SK-N-SH (cell line): ENCODE results near the gene DDIT3. TPM values are rescaled to one million over a fixed set of nuclear protein-coding genes. Genes with fewer than 3 reads are reported as not detected.

Experiments
- CTCF ChIA-PET: fragments of 300-600, 350-600 bp; formaldehyde crosslinking; extraction: SDS; loops from one replicate; lab custom pipeline; 2021; lab: Yijun Ruan, JAX
- POLR2A ChIA-PET: fragments of 350-600 bp; sonication (Branson Sonifier 250); formaldehyde crosslinking; extraction: SDS; loops from one replicate; lab custom pipeline; 2020; ENCODE audit warnings: antibody characterized with exemption, inconsistent platforms; lab: Yijun Ruan, JAX
- DNase-seq: peaks from one replicate; pipeline ENCODE4 v3.0.0; 2012
- H2AFZ ChIP-seq: fragments of 200-600 bp; sonication (generic); 2 replicates; pipeline ENCODE4 v1.8.1; 2016; ENCODE audit warnings: antibody characterized with exemption, mild to moderate bottlenecking, low read depth
- H3F3A ChIP-seq: fragments of 200-600 bp; sonication (generic); replicated peaks from 2 replicates; pipeline ENCODE3; 2016; ENCODE audit warnings: antibody characterized with exemption, mild to moderate bottlenecking; ENCODE audit not compliant: insufficient read depth
- H3K27ac ChIP-seq, 2 experiments: fragments of 200-500 bp in 1 of 2; fragments of 200-600 bp in 1 of 2; sonication (Bioruptor generic) in 1 of 2; sonication (generic), shearing (Covaris generic) in 1 of 2; 2 replicates each; pipeline versions ENCODE4 v1.5.1 to v1.6.1; 2014 to 2016; ENCODE audit warnings: low read depth in 2 of 2, inconsistent platforms in 1 of 2, low read length in 1 of 2, mild to moderate bottlenecking in 1 of 2, mixed read lengths in 1 of 2
- H3K27me3 ChIP-seq: fragments of 200-600 bp; sonication (generic), shearing (Covaris generic); 2 replicates; pipeline ENCODE4 v1.6.1; 2016; ENCODE audit warnings: mixed run types; ENCODE audit not compliant: insufficient read depth
- H3K36me3 ChIP-seq, 2 experiments: fragments of 200-500 bp in 1 of 2; fragments of 200-600 bp in 1 of 2; sonication (Bioruptor generic) in 1 of 2; sonication (generic) in 1 of 2; replicated peaks in 1 of 2; 2 replicates each; pipeline versions ENCODE3 to v1.5.1; 2014 to 2016; ENCODE audit warnings: low read length in 1 of 2, mild to moderate bottlenecking in 1 of 2; ENCODE audit not compliant: insufficient read depth in 2 of 2, control insufficient read depth in 1 of 2
- H3K4me1 ChIP-seq, 2 experiments: fragments of 200-500 bp in 1 of 2; fragments of 200-600 bp in 1 of 2; sonication (Bioruptor generic) in 1 of 2; sonication (generic), shearing (Covaris generic) in 1 of 2; 2 replicates each; pipeline versions ENCODE4 v1.5.1 to v1.6.1; 2014 to 2016; ENCODE audit warnings: low read depth in 1 of 2, low read length in 1 of 2, mixed run types in 1 of 2; ENCODE audit not compliant: insufficient read depth in 2 of 2, control insufficient read depth in 1 of 2
- H3K4me2 ChIP-seq: fragments of 200-600 bp; sonication (generic), shearing (Covaris generic); 2 replicates; pipeline ENCODE4 v1.6.1; 2017; ENCODE audit warnings: mixed run types
- H3K4me3 ChIP-seq, 2 experiments: fragments of 200-500 bp in 1 of 2; fragments of 200-600 bp in 1 of 2; sonication (Bioruptor generic) in 1 of 2; sonication (generic), shearing (Covaris generic) in 1 of 2; 2 replicates each; pipeline versions ENCODE4 v1.5.1 to v1.8.1; 2014 to 2016; ENCODE audit warnings: low read depth in 2 of 2, inconsistent platforms in 1 of 2, low read length in 1 of 2, mild to moderate bottlenecking in 1 of 2, mixed read lengths in 1 of 2, moderate library complexity in 1 of 2
- H3K79me2 ChIP-seq: fragments of 200-600 bp; sonication (generic); 2 replicates; pipeline ENCODE4 v1.8.1; 2017; ENCODE audit warnings: mild to moderate bottlenecking; ENCODE audit not compliant: insufficient read depth
- H3K9ac ChIP-seq: fragments of 200-600 bp; sonication (generic); 2 replicates; pipeline ENCODE4 v1.6.1; 2017; ENCODE audit warnings: mixed run types
- H3K9me2 ChIP-seq: fragments of 200-600 bp; sonication (generic); 2 replicates; pipeline ENCODE4 v1.6.1; 2017; ENCODE audit warnings: mixed run types
- H3K9me3 ChIP-seq: fragments of 200-600 bp; sonication (generic); 2 replicates; pipeline ENCODE4 v1.6.1; 2017; ENCODE audit warnings: mixed run types, mild to moderate bottlenecking, moderate library complexity
- H4K20me1 ChIP-seq: fragments of 200-600 bp; sonication (generic); 2 replicates; pipeline ENCODE4 v1.6.1; 2017; ENCODE audit warnings: mild to moderate bottlenecking, mixed run types; ENCODE audit not compliant: insufficient read depth
- FOXJ3 ChIP-seq: sonication (generic); formaldehyde crosslinking; IDR thresholded peaks from 2 replicates; pipeline ENCODE4 v1.5.1; 2020; ENCODE audit warnings: mild to moderate bottlenecking, missing genetic modification reagents
- FOXM1 ChIP-seq: IDR thresholded peaks from 2 replicates; pipeline ENCODE4 v1.4.0; 2012; ENCODE audit warnings: low read depth, mild to moderate bottlenecking
- GABPA ChIP-seq: IDR thresholded peaks from 2 replicates; pipeline ENCODE4 v1.4.0; 2012; ENCODE audit warnings: low read depth, mild to moderate bottlenecking
- GATA2 ChIP-seq: sonication (generic); formaldehyde crosslinking; IDR thresholded peaks from 2 replicates; pipeline ENCODE4 v1.5.0; 2020; ENCODE audit warnings: mild to moderate bottlenecking, missing genetic modification reagents
- JUND ChIP-seq: IDR thresholded peaks from 2 replicates; pipeline ENCODE4 v1.4.0; 2012
- NFIC ChIP-seq: IDR thresholded peaks from 2 replicates; pipeline ENCODE4 v1.4.0; 2012; ENCODE audit warnings: borderline replicate concordance
- NRF1 ChIP-seq: IDR thresholded peaks from 2 replicates; pipeline ENCODE4 v1.6.1; 2012; ENCODE audit warnings: low read depth, mild to moderate bottlenecking, low read length
- POLR2AphosphoS5 ChIP-seq: IDR thresholded peaks from 2 replicates; pipeline ENCODE4 v1.6.1; 2012; ENCODE audit warnings: low read depth, low read length
- RXRA ChIP-seq: IDR thresholded peaks from 2 replicates; pipeline ENCODE4 v1.4.0; 2012; ENCODE audit warnings: low read depth, mild to moderate bottlenecking, borderline replicate concordance
- SIN3A ChIP-seq: IDR thresholded peaks from 2 replicates; pipeline ENCODE4 v1.6.1; 2012; ENCODE audit warnings: low read depth, mild to moderate bottlenecking, low read length, moderate library complexity, borderline replicate concordance
- SMC3 ChIP-seq: IDR thresholded peaks from 2 replicates; pipeline ENCODE4 v1.6.1; 2012; ENCODE audit warnings: low read depth, low read length, improper control_type of control experiment
- TAF1 ChIP-seq: IDR thresholded peaks from 2 replicates; pipeline ENCODE4 v1.6.1; 2012; ENCODE audit warnings: low read depth, mild to moderate bottlenecking, low read length, moderate library complexity, borderline replicate concordance
- TCF12 ChIP-seq: IDR thresholded peaks from 2 replicates; pipeline ENCODE4 v1.4.0; 2012
- USF2 ChIP-seq: fragments of 150-350 bp; IDR thresholded peaks from 2 replicates; pipeline ENCODE4 v1.6.1; 2017; ENCODE audit warnings: antibody characterized with exemption, low read length, low read depth, borderline replicate concordance
- WGBS: methylation state at CpG from one replicate; pipeline ENCODE4 v1.1.6; 2017; ENCODE audit warnings: low lambda C conversion rate; 5-methylcytosine and 5-hydroxymethylcytosine counted together
- polyA plus RNA-seq, 3 experiments: library from polyadenylated mRNA; depleted of rRNA; stranded (reverse); fragments of >200 nt; gene quantifications; 2 replicates each; pipeline ENCODE4 v1.2.3, GENCODE V29; 2012
- TF ChIP-seq, protein P1 (sequence below): IDR thresholded peaks from 2 replicates; pipeline ENCODE4 v1.4.0; 2012; ENCODE audit warnings: low read depth
- TF ChIP-seq, protein P2 (sequence below): IDR thresholded peaks from 2 replicates; pipeline ENCODE4; 2012
- TF ChIP-seq, protein P3 (sequence below): fragments of 200-600 bp; sonication (generic); IDR thresholded peaks from 2 replicates; pipeline ENCODE4 v1.6.1; 2017; ENCODE audit warnings: antibody characterized with exemption, mild to moderate bottlenecking, moderate library complexity

The DDIT3 gene
- polyA plus RNA-seq, 1 of the 3 experiments (the other 2 are of a cell fraction) = 26.3 TPM

DNA sequence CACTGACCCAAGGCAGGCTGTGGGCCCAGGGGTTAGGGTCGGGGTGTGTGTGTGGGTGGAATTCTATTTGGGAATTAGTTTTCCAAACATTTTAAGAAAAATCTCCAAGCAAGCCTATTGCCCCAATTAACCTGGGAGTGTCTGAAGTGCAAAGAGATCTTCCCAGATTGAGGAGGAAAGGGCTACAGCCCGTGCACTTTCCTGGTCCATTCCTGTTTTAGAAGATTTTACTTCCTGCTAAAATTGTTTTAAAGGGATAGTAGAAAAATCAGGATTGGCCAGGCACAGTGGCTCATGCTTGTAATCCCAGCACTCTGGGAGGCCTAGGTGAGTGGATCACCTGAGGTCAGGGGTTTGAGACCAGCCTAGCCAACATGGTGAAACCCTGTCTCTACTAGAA is 21.4 kb upstream of the DDIT3 start:
- Histone ChIP-seq H3K79me2 (peaks cover 83% of the 10 kb centered on the region), H2AFZ (no peak overlapping the region), H3K4me1 (peaks cover 12 to 16% of the 10 kb centered on the region in 2 experiments; a peak in 3 of 4 replicates), H3K9me2 (no peaks in the 10 kb centered on the region), H3K36me3 (peaks cover 44 to 49% of the 10 kb centered on the region in 2 experiments), H3K4me2 (no peak overlapping the region), H3K9me3 (no peaks in the 10 kb centered on the region), H3K4me3 (no peak overlapping the region), H3K27ac (no peak overlapping the region), H3K9ac (no peak overlapping the region), H4K20me1 (peaks cover 22% of the 10 kb centered on the region), H3F3A (peaks cover 24% of the 10 kb centered on the region), H3K27me3 (no peaks in the 10 kb centered on the region)
- CTCF ChIA-PET = interaction anchor here (0.9 to 2.2 kb wide), 4 partner anchors 10 to 91 kb away, joined by 3 to 7 read pairs (median 4); partner anchors contain the start of gene B4GALNT1
- no peak for DNase-seq
- TF ChIP-seq FOXM1 (no peak), TAF1 (no peak), USF2 (no peak), TCF12 (no peak), SMC3 (no peak), NFIC (no peak), JUND (no peak), NRF1 (no peak), SIN3A (no peak), FOXJ3 (CRISPR knock-in tag) (no peak), POLR2AphosphoS5 (no peak), GATA2 (CRISPR knock-in tag) (no peak), RXRA (no peak)
- TF ChIP-seq, protein P1, sequence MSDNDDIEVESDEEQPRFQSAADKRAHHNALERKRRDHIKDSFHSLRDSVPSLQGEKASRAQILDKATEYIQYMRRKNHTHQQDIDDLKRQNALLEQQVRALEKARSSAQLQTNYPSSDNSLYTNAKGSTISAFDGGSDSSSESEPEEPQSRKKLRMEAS = no peak
- WGBS = 91% methylated on average over 2 of the region's 2 CpGs
- POLR2A ChIA-PET = no interaction called here

- no peak overlapping the region for H3K9ac ChIP-seq
- TF ChIP-seq, protein P2, sequence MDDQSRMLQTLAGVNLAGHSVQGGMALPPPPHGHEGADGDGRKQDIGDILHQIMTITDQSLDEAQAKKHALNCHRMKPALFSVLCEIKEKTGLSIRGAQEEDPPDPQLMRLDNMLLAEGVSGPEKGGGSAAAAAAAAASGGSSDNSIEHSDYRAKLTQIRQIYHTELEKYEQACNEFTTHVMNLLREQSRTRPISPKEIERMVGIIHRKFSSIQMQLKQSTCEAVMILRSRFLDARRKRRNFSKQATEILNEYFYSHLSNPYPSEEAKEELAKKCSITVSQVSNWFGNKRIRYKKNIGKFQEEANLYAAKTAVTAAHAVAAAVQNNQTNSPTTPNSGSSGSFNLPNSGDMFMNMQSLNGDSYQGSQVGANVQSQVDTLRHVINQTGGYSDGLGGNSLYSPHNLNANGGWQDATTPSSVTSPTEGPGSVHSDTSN = peak; percentile 62
- TF ChIP-seq, protein P3, sequence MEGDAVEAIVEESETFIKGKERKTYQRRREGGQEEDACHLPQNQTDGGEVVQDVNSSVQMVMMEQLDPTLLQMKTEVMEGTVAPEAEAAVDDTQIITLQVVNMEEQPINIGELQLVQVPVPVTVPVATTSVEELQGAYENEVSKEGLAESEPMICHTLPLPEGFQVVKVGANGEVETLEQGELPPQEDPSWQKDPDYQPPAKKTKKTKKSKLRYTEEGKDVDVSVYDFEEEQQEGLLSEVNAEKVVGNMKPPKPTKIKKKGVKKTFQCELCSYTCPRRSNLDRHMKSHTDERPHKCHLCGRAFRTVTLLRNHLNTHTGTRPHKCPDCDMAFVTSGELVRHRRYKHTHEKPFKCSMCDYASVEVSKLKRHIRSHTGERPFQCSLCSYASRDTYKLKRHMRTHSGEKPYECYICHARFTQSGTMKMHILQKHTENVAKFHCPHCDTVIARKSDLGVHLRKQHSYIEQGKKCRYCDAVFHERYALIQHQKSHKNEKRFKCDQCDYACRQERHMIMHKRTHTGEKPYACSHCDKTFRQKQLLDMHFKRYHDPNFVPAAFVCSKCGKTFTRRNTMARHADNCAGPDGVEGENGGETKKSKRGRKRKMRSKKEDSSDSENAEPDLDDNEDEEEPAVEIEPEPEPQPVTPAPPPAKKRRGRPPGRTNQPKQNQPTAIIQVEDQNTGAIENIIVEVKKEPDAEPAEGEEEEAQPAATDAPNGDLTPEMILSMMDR = no peak
- TF ChIP-seq GATA2 (CRISPR knock-in tag) (no peak), GABPA (no peak), TCF12 (peak; percentile 43; the same call in 1 of the 2 replicates)
- ChIA-PET POLR2A (interaction anchor here (2.7 kb wide), 1 partner anchor 10 kb away, joined by 10 read pairs; no protein-coding TSS in a partner anchor), CTCF (interaction anchor here (1.3 to 2.2 kb wide), 4 partner anchors 10 to 92 kb away, joined by 3 to 7 read pairs (median 4); partner anchors contain the start of gene B4GALNT1)
- H3K9me2 ChIP-seq = no peaks in the 10 kb centered on the region
- peak overlapping the region; percentile 17; the same call in 1 of the 2 replicates for H3K4me2 ChIP-seq
- peaks cover 22% of the 10 kb centered on the region for H4K20me1 ChIP-seq
- peaks cover 7 to 13% of the 10 kb centered on the region in 2 experiments; a peak in 3 of 4 replicates for H3K4me1 ChIP-seq
- H2AFZ ChIP-seq = no peak overlapping the region
- no peak for DNase-seq
- H3K9me3 ChIP-seq = no peaks in the 10 kb centered on the region
- H3K36me3 ChIP-seq = peaks cover 51 to 52% of the 10 kb centered on the region in 2 experiments
- H3K27ac ChIP-seq = peak overlapping the region in 1 of 2 experiments; percentile 2; a peak in 1 of 4 replicates
- no peak overlapping the region for H3K4me3 ChIP-seq
- no peaks in the 10 kb centered on the region for H3K27me3 ChIP-seq
- peaks cover 76% of the 10 kb centered on the region for H3K79me2 ChIP-seq
- peaks cover 28% of the 10 kb centered on the region for H3F3A ChIP-seq
- 41% methylated on average over 2 of the region's 2 CpGs for WGBS
These were observed 20.7 kb upstream of the DDIT3 start for GRCh38 chr12:57541001-57541400.
